Spleen (tissue), 7 donors: Measurements from ENCODE around the gene DMD.

ENCODE experiments used
- CTCF ChIP-seq, 11 experiments: fragments of 200-600 bp in 7 of 11; fragments of 450-650 bp in 4 of 11; sonication (generic) in 4 of 11; IDR thresholded peaks in 8 of 11; conservative IDR thresholded peaks in 3 of 11; 1 replicate in 7 of 11; 2 replicates in 4 of 11; pipeline versions ENCODE4 v1.4.0 to v1.8.0; 2016 to 2021; ENCODE audit warnings: antibody characterized with exemption in 11 of 11, inconsistent platforms in 4 of 11, mild to moderate bottlenecking in 1 of 11
- POLR2AphosphoS5 ChIP-seq, 3 donors: sonication (generic); formaldehyde crosslinking; IDR thresholded peaks; one replicate each; pipeline ENCODE4 v1.5.1; 2017; ENCODE audit warnings: antibody characterized with exemption in 3 of 3
- donor health status: DM: no; HTN: no; CAD: no; lungs with moderate emphysema.
- donor health status: DM: no; HTN: no; CAD: no.
- donor health status: DM: no; HTN: no; CAD: no.

- no peak for TF ChIP-seq POLR2AphosphoS5 (IDR thresholded peaks at IDR 0.05)
- TF ChIP-seq CTCF (IDR thresholded peaks at IDR 0.05 in 8 of 11, conservative IDR thresholded peaks at IDR 0.05 in 3 of 11), result no peak
These were observed 1959.2 kb downstream of the DMD start for GRCh38 chrX:31252133-31252532.
